Ramos (cell line): ENCODE measurements around the gene UVSSA.
"Not testable (repeated sequence)": the region's sequence is repeated elsewhere in the genome, so short reads cannot be mapped to it uniquely, and the experiment has no call there.

Experiments used
- in situ Hi-C: fragments of 300-500 bp; cut with MboI; formaldehyde crosslinking; loops from one replicate; pipeline ENCODE4 v1.14.3; 2022; ENCODE audit warnings: low sequenced_read_pairs; ENCODE audit not compliant: unreplicated experiment

UVSSA gene

DNA sequence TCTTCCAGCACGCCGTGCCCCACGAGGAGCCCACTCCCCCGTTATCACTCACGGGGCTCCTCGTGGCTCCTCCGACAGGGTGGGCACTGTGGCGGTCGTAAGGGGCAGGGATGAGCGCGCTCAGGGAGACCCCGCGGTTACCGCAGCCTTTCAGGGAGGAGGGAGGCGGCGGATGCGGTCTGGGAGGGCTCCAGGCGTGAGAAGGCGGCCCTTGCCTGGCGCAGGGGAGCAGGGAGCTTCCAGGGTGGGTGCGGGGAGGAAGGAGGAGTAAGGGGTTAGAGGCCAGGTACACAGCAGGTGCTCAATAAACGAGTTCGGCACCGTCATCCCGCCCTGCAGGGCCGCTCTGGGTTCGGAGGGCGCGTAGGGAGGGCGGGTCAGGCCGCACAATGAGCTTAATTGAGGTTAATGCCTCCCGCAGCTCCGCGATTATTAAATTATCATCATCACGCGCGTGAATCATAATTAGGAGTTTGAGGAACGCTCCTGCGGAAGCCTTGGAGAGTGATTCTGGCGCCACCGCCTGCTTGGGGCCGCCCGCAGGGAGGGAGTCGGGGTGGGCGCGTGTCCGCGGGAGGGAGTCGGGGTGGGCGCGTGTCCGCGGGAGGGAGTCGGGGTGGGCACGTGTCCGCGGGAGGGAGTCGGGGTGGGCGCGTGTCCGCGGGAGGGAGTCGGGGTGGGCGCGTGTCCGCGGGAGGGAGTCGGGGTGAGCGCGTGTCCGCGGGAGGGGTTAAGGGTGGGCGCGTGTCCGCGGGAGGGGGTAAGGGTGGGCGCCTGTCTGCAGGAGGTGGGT, 66.9 kb downstream of the UVSSA start:
- in situ Hi-C loops, result no loop called here

DNA sequence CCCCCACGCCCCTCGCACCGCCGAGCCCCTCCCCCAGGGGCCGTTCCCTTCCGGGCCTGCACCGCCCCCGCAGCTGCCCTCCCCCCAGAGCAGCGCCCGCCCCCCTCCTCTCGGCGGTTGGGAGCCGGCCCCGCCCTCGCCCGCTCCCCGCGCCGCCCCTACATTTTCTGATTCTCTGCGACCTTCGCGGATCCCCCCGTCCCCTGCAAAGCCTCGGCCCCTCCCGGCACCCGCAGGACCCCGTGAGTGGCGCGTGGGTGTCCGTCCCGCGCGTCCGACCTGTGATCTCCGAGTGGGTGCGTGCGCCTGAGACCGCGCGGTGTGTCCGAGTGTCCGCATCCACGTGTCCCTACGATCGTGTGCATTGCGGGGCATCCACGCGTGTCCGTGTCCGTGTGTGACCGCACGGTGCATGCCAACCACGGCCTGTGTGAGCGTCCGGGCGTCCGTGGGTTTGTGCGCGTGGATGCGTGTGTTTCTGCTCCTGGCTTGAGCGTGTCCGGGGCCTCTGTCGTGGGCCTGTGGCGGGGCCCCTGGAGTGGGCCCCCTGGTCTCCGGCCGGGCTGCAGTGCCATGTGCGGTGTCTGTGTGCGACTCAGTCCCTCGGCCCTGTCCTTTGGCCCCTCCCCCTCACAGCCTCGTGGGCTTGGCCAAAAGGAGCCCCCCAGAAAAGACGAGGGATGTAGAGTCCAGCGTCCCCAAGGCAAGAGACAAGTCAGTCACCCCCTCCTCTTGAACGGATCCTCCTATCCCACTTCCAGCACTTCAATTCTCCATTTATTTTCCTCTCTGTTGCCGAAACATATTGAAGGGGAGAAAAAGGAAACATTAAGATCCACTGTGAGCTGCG, 68.0 kb downstream of the UVSSA start:
- in situ Hi-C loops, result no loop called here

DNA sequence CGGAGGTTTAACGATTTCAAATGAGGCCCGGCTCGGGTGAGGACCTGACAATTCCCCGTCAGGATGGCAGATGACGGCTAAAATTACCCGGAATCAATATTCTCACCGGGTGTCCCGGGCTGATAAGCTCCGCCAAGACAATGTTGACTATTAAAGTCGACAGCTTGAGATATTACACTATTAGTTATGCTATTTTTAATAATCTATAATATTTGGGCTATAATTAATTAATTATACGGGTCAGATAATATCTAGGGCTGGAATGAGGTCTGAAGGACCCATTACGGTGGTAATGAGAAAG, 68.6 kb downstream of the UVSSA start:
- in situ Hi-C loops, result no loop called here

DNA sequence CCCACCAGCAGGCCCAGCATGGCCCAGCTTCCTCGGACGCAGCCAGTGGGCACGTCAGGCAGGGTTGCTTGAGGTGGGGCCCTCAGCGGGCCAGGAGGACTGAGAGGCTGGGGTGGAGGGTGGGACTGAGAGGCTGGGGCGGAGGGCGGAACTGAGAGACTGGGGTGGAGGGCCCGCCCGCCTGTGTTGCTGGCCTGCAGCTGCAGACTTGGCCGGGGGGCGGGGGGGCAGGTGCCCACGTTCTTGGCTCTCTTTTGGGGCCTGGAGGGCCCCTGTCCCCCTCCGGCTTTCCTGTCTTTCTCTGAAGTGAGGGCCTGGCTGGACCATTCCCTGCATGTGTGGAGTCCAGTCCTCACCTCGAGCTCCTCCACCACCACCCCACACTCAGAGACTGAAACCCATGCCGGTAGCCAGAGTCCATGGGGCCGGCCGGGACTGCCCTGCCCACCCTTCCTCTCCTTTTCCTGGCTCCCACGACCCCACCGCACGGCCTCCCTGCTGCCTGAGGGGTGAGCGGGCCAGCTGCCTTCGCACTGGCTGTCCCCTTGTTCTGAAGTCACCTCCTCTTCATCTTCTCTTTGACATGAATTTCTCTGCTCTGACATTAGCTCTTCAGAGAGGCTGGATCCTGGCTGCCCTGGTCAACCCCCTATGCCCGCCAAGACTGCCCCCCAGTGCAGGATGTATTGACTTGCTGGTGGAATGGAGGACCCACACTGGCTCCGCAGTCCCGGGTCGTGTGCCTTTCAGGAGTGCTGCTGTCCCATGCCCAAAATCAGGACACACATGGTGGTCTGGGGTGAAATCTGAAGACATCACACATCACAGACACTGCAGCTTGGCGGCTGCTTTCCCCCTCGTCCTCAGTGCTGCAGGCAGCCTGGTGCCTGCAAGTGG, 69.3 kb downstream of the UVSSA start:
- in situ Hi-C loops, result no loop called here

DNA sequence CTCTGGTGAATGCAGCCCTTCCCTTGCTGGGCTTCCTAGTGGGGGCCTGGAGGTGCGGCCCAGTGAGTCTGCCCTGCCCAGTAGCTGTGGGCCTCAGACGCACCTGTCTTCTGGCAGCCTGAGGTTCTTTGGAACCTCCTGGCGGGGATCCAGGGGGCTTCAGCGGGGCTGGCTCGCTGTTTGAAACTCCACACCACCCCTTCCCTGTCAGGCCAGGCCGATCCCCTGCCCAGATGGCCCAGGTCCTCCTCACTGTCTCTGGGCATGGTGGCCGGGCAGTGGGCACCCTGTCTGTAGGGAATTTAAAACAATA, 69.9 kb downstream of the UVSSA start:
- in situ Hi-C loops, result no loop called here

DNA sequence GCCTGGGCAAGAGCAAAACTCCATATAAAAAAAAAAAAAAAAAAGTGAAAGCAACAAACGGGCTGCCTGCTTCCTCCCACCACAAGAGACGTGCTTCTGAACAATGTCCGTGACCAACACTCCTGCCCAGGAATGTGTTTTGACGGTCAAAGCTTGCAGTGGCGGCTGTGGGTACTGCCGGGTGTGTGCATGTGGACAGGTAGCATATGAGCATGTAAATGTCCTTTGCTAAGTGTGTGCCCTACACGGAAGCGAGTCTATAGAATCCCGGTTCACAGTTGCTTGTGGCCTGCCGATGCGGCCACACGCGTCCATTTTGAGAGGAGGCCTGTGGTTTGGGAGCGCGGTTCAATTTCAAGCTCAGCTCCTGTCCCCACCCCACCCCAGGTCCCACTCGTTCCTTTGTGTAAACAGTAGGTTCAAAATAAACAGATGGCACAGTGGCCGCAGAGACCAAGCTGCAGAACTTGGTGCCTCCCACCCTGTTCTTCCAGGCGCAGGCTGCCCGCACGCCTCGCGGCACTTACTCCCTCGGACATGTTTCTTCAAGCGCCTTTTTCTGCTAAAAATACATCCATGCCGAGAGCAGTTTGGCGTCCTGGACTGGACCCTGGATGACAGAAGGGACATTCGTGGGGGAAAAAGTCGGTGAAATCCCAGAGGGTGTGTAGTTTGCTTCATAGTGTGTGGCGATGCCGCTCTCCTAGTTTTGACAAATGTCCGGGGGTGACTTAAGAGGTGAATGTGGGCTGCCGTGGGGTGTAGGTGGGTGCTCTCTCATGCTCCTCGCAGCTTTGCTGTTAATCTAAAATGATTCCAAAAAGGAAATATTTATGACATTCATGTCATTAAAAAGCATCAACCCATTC, 70.7 kb downstream of the UVSSA start:
- in situ Hi-C loops, result no loop called here

DNA sequence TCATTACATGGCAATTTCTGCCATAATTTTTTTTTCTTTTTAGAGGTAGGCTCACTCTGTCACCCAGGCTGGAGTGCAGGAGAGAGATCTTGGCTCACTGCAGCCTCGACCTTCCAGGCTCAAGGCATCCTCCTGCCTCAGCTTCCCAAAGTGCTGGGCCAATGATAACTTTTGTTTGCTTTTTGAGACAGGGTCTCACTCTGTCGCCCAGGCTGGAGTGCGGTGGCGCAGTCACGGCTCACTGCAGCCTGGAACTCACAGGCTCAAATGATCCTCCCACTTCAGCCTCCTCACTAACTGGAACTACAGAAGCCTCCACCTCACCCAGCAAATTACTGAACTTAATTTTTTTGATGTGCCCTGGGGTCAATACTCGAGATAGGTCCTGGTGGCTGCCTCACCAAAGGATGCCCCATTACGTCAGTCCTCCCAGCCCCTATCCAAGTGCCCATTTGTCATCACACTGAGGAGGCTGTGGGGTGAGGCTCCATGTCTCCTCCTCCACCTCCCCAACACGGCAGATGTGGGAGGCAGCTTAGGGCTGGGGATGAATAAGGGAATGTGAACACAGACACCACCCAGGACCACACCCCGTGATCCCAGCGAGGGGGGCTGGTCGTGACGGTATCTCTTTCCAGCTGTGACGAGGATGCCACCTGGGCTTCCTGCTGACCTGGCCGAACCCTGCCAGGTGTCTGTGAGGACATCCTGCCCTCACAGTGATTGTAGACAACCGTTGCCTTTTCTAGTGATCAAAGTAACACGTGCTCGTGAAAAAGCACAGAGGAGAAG, 71.7 kb downstream of the UVSSA start:
- in situ Hi-C loops, result no loop called here

DNA sequence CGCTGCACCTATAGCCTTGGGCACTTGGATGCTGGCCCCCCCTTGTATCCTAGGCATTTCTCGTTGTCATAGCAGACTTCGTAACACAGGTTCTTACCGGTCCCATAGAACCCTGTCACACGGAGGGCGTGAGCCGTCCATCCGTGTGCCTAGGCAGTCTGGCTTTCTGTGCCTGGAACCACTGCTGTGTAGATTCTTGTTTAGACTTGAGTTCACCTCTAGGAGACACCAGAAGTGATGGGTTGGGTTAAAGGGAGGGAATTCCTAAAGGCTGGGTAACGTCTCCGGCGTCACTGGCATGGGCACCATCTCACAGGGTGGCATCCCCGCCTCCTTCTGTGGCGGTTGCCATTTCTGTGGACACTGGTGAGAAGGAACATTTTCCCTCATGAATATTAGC, 72.7 kb downstream of the UVSSA start:
- in situ Hi-C loops, result no loop called here

DNA sequence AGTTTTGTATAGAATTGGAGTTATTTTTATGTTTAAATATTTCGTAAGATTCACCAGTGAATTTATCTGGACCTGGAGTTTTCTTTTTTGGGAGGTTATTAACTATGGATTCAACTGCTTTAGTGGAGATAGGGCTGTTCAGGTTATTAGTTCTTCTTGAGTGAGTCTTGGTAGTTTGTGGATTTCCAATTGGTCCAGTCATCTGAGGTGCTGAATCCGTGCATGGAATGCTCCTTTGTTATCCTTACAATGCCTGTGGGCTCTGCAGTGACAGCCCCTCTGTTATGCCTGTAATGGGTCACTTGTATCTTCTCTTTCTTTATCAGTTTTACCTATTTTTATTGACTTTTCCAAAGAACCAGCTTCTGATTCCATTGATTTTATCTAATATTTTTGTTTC, 74.6 kb downstream of the UVSSA start:
- in situ Hi-C loops, result no loop called here

DNA sequence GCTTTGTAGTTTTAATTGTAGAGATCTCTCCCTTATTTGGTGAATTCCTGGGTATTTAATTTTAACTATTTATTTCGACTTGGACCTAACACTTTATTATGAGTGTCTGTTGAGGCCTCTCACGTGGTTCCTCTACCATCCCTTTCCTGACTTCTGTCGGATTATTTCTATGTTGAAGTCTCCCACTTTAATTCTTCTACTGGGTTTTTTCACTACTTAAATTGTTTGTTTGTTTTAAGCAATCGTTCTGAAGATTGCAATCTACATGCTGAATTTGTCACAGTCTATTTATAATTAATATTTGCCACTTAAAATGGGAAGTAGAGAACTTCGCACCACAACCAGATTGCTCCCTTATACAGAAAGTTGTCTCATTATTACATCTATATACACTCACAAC, 80.0 kb downstream of the UVSSA start:
- in situ Hi-C loops, result no loop called here

DNA sequence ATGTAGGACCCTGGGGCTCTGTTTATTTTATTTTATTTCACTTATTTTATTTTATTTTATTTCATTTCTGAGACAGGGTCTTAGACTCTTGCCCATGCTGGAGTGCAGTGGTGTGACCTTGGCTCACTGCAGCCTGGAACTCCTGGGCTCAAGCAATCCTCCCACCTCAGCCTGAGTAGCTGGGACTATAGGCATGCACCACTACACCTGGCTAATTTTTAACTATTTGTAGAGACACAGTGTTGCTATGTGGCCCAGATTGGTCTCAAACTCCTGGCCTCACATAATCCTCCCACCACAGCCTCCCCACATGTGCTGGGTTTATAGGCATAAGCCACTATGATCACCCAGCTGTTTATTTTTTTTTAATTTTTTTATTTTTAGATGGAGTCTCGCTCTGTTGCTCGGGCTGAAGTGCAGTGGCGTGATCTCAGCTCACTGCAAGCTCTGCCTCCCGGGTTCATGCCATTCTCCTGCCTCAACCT, 96.7 kb downstream of the UVSSA start:
- in situ Hi-C loops, result not testable (repeated sequence)
